Fibroblast of peridontal ligament (primary cell): Measurements from ENCODE around the gene MSANTD2.
A peak's percentile ranks its signal among the peaks of the same experiment; 100 is the strongest.

Experiments
- DNase-seq: peaks from one replicate; pipeline ENCODE4 v3.0.0-alpha.2; 2010; ENCODE audit errors: extremely low read depth

The MSANTD2 gene

DNA sequence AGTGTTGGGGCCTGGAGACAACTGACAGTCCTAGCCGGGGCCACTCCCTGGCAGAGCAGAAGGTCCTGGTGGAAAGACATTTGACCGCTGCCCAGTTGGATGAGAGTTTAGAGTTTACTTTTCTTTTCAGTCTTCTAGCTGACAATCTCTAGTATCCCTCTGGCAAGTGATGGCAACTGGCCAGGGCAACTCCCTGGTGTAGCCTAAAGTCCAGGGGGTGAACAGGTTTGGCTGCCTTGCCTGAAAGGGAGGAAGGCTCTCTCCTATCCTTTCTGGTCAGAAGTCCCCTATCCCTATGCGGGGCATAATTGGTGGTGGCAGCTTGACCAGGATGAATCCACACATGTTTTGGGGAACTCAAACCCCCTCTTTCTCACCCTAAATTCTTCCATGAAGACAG lies 16.8 kb upstream of the MSANTD2 start:
- no peak for DNase-seq

DNA sequence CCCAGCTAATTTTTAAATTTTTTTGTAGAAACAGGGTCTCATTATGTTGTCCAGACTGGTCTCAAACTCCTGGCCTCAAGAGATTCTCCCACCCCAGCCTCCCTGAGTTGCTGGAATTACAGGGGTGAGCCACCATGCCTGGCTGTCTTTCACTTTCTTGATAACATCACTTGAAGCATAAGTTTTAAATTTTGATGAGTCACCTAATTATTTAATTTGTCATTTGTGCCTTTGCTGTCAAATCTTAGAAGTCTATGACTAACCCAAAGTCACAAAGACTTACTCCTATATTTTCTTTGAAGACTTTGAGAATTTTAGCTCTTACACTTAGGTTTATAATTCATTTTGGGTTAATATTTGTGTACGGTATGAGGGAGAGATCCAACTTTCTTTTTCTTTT lies 14.5 kb upstream of the MSANTD2 start:
- DNase-seq, result no peak

DNA sequence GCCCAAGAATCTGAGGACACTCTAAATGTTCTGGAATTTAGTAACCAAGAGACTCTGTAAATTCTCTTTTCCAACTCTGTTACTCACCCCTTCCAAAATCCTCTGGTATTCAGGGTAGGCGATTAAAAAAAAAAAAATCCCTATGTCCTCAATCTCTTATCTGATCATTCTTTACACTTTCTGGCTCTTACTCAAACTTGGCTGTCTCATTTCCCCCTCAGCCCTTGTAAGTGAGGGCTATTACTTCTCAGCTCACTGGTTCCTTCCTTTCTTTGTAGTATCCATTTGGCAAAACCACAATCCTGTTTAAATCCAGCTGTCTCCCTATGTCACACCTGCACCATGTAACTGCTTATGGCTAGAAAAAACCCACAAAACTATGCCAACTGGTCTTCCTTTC lies 12.7 kb upstream of the MSANTD2 start:
- no peak for DNase-seq

DNA sequence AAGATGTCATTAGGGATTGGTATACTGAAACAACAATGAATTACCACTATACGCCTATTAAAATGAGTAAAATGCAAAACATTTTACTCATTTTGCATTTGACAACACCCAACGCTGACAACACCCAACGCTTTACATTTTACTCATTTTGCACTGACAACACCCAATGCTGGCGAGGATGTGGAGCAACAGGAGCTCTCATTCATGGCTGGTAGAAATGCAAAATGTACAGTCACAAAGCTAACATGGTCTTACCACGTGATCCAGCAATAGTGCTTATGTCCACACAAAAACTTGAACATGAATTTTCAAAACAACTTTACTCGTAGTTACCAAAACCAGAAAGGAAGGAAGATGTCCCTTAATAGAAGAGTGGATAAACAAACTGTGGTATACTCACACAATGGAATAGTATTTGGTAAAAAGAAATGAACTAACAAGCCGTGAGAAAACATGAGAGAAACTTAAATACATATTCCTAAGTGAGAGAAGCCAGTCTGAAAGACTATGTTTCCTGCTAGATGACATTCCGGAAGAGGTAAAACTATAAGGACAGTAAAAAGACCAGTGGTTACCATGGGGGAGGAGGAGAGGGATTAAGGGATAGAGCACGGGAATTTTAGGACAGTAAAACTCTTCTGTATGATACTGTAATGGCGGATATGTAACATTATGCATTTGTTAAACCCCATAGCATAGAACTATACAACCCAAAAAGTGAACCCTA lies 11.4 kb upstream of the MSANTD2 start:
- DNase-seq, result no peak

DNA sequence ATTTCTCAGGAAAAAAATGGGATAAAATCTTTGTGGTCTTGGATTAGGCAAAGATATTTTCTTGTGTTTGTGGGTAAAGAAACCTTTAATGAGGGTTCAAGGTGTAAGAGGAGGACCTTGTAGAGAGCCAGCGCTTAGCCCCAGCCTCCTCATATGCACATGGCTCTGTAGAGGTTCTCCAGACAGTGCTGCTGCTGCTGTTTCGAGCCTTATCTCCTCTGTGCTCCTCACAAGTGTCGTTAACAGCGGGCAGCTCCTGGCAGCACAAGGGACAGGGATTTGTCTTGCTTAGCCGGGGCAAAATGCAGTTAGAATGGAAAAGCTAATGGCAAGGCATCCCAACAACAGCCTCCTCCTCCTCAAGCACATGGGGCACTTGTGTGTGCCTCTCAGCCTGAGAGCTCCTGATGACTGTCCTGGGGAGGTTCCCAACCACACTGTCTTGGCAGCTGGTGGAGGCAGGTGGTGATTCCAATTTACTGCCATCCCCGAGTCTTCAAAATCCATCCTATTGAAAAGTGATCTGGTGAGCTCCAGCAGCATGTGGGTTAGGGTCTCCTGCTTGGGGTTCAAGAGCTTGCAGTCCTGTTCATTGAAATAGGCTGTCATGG lies 7.6 kb upstream of the MSANTD2 start:
- DNase-seq, result no peak

DNA sequence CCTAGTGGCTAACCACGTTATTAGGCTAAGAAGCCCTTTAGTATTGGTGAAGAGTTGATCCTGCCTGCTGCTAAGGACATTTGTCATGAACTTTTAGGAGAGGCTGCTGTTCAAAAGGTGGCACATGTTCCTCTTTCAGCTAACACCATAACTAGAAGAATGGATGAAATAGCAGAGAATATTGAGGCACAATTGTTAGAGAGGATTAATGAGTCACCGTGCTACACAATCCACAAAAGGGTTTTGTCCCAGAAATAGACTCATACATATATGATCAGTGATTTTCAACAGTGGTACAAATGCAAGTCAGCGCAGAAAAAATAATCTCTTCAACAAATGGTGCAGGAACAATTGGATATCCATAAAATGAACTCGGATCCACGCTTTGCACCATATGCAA lies 7.0 kb upstream of the MSANTD2 start:
- DNase-seq, result no peak

DNA sequence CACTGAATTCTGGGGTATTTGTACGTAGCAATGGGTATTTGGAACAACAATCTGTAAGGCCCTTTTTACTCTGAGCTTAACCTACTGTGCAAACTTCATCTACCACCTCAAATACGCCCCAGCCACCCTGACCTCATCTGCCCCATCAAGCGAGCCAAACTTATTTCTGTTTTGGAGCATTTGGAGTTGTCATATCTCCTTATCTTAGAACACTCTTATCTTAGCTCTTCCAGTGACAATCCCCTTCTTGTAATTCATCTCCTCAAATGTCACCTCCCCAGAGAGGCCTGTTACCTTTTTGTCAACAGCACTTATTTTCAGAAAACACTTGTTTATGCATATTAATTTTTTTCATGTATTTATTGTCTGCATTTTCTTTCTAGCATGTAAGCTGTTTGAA lies 4.7 kb upstream of the MSANTD2 start:
- no peak for DNase-seq

DNA sequence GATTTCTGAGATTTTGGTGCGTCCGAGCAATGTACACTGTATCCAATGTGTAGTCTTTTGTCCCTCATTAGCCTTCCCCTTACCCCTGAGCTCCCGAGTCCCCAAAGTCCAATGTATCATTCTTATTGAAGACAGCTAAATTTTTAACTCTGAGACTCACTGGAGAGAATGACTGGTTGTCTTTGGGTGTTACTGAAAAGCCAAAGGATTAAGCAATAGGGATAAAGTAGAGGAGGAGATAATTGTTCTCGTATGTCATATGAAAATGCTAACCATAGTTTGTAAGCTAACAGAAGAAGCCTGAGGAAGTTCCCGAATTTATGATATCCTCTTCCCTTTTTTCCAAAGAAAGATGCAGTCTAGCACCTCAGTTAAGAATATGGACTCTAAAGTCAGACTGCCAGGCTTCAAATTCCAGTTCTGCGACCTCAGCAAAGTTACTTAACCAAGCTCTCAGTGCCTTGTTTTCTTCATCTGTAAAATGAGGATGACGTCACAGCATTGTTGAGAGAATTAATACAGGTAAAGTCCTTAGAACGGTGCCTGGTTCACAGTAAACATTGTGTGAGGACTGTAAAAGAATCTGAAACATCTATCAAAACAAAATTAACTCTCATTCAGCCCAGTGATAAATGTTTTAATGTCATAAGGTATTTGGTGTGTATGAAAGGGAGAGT lies 1.6 kb upstream of the MSANTD2 start:
- peak; percentile 73 for DNase-seq

DNA sequence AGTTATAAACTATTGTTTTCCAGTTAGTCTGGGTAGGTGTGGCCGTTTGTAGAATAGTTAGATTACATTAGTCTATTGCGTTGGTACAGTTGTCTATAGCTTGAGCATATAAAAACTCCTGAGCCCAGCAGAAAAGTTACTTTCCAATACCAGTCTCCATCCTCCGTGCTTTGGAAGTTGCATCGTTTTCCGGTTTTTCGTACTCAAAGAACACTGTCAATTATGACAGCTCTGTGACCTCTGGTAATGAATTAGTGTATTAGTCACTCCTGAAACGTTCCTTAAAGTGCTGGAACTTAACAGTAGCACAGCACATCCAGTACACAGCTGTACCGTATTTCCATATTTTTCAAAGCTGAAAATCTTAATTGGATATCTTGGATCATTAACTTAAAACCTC lies 808 bp upstream of the MSANTD2 start:
- no peak for DNase-seq

DNA sequence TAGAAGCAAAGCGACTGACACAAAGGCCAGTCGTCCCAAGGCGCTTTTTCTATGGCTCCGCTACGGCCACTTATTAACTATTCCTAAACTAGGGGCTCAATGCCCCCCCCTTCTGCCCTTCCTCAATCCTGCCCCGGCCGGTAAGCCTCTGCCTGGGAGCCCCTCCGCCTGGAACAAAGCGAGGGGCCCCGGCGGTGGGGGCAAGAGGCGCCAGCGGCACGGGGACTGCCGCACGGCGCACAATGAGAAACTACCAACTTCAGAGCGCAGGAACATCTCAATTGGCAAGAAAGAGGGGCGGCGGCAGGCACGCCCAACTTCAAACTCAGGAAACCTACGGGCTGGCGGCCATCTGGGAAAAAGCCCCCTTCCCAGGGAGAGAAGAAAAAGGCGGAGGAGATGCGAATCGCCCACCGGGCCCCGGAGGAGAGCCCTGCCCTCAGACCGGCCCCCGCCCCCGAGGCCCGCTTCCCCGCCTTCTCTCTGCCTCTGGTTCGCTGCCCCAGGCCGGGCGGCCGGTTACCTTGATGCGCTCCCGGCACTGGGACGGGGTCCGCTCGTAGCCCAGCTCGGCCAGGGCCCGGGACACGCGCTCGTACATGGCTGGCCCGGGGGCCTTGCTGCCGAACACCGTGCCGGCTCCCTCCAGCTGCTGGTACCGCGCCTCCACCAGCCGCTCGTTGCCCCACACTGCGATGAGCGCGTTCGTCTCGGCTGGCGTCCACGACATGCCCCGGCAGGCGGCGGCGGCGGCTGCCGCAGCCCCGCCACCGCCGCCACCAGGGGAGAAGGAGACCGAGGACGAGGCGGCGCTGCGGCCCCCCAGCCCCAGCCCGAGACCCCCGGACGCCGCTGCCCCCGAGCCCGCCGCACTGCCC lies 619 bp downstream of the MSANTD2 start:
- DNase-seq, result peak; percentile 9

DNA sequence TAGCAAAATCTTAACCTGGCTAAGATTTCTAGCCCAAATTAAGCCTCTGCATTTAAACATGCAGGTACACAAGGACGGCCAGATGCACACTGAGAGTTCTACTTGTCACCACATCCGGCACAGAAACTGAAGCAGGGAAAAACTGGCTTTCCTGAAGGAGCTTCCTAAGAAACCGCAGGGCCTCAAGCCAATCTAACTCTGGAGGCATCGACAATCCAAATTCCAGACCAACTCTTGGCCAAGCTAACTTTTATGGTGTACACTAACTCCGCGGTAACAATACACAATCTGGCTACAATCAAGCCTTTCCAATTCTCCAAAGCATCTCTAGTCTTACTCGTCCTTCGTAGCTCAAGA lies 1.2 kb downstream of the MSANTD2 start:
- peak; percentile 85 for DNase-seq

DNA sequence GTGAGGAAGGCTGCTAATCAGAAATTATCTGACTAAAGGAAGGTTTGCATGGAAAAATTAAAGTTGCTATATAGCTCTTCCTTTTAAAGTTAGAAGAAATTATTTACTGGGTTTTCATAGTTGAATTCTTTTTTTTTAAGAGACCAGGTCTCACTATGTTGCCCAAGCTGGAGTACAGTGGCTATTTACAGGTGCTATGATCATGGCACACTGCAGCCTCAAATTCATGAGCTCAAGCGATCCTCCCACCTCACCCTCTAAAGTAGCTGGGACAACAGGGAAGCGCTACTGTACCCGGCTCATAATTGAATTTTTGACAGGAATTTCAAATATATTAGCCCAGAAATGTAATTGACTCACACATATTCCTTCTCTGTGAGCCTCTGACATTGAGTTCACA lies 3.9 kb downstream of the MSANTD2 start:
- no peak for DNase-seq

DNA sequence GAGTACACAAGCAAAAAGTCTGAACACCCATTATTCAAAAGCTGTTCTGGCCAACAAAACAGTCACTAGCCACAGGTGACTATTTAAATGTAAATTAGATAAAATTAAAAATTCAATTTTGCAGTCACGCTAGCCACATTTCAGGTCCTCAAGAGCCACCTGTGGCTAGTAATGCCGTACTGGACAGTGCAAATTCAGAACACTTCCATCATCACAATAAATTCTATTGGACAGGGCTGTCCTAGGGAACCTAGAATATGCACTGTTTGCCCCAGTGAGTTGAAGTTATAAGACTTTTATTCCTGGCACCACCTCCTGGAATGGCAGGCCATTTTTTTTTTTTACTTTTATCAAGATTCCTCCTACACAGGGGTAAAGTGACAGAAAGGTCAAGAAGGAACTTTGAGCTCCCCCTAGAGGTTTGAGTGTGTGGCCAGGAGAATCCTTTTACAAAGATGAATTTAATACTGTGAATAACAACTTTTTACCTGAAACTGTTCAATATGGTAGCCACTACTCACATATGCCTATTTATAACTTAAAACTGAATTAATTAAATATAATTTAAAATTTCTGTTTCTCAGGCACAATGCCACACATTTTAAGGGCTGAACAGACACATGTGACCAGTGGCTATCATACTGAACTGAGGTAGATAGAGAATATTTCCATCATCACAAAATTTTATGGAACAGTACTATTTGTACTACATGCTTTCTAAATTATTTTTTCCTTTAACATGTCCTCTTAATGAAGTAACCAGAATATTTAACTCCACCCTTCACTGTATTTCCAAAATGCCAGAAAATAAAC lies 6.5 kb downstream of the MSANTD2 start:
- DNase-seq, result peak; percentile 64

DNA sequence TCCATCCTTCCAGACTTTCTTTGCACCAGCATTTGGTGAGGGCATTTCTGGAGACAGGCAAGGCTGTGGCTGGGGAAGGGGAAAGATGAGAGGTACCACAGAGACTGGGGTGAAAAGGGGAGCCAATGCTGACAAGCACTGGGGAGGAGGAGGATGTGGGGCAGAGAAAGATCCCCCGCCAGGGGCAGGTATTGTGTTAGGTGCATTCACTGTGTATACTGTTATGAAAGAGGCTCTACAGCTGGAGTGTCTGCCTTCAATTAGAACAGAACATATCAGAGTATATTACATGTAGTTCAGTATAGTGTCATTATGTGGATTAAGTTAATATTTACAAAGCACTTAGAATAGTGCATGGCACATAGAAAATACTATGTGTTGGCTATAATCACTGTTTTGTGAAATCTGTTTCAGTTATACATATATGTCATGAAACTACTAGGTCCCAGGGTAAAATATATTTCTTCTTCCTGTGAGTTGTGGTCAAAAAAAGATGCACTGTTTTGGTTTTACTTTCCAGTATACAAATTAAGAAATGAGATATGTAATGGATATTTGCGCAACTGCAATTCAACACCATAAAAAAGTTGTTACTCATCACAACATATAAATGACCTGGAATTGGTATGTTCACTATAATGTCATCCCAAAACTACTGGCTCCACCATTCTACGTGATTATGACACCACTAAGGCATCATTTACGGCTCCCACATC lies 8.4 kb downstream of the MSANTD2 start:
- DNase-seq, result peak; percentile 37

DNA sequence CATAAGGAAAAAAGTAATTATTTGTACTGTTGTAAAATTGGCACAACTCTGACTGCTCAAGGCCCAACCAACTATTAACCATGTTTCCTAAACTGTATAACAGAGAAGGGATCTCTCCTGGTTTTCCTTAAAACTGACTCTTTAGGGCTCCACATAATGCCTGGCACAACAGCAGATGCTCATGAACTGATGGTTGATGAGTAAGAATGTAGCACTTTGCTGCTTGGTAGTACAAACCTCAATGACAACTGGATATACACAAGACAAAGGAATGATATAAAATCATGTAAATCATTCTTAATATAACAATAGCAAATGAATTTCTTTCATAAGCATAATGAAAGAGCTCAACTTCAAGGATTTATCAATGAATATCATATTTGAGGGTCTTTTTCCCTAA lies 11.7 kb downstream of the MSANTD2 start:
- peak; percentile 14 for DNase-seq

DNA sequence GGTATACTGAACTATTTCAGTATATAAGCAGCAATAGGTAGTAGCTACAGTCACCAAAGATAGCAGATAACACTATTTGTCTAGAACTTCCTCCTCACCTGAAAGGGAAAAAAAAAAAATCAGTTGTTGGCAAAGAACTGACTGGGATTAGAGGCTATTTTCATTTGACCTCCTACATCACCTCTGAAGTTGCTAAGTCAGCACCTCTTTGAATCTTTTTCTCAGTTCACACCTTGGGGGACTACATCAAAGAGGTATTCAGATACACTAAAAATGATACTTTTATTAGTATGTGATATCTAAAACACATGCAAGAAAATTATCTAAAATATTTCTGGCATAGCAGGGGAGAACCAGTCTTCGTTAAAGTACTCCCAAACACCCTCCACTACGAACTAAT lies 16.2 kb downstream of the MSANTD2 start:
- DNase-seq, result no peak

DNA sequence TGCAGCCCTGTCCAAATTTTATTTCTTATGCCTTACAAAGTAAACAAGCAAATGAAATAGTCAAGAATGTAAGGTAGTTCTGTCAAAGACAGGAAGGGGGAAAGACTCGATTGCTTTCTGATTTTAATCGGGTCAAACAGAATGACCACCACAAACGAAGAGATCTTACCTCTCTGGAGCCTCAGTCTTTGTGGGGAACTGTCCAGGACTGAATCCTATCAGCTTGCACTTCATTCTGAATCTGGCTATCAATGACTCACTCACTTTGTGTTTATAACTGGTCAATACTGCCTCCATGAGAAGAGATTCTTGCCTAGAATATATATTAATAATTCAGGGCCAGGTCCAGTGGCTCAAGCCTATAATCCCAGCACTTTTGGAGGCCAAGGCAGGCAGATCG lies 17.2 kb downstream of the MSANTD2 start:
- DNase-seq, result no peak

DNA sequence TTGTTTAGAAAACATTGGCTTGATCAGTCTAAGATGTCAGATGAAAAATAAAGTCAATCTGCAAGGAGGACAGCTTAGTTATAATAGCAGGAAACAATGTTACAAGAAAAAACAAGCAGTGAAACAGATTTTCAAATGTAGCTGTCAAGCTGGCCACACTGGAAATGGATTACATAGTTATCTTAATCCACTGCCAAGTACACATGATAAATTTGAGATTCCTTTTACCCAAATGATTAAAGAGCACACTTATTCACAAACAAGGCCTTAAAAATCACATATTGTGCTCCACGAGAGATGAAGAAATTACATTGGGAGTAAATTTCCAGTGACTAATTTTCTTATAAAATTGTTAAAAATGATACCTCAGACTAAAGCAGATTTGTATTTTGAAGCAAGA lies 20.6 kb downstream of the MSANTD2 start:
- DNase-seq, result no peak

DNA sequence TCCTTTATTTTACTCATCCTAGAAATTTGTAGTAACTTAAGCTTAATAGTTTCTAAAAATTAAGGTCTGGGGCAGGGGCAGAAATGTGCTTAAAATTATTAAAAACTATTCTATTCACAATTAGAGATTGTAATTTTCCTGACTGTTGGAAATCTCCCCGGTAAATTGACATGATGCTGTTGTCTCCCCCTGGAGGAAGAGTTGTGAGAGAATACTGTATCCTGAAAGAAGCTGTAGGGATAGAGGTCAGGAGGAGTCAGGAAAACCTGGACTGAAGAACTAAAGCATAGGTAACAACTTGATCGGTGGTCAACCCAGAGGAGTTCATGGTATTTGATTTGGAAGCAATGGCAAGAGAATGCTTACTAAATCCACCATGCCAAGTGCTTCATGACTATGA lies 21.9 kb downstream of the MSANTD2 start:
- DNase-seq, result no peak

DNA sequence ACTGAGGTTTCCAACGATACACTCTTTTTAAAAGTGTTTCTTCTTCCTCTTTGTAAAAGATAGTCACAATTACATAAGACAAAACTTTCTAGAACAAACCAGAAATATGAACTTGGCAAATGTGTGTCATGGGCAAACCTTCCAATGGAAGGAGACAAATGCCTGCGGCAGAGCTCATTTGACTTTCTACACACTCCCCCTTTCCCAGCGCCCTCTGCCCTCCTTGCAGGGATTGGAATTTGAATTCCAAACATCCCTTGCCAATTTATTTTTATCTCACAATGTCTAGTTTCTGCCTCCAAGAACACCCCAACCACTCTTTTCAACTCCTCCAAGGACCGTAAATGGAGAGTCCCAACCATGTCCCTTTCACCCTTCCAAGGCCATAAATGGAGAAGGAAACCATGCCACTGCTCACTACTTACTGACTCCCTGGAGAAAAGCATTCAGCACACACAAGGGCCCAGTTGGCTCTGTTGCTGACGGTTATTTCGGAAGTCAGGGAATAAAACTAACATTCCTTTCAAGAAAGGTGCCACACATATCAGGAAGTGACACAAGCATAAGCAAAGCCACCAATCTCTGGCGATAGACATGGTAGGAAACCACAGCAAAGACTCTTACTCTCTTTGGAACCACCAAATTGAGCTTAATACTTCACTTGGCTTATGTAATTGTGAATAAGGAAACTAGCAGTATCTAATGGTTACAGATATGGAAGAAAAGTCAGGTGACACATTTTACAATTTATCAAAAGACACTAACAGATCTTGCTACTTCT lies 23.2 kb downstream of the MSANTD2 start:
- peak; percentile 12 for DNase-seq
